HEK293 (cell line): ENCODE data around the gene PGAP6.

Source experiments
- HOXA7 ChIP-seq: sonication (generic); formaldehyde crosslinking; IDR thresholded peaks from 2 replicates; pipeline ENCODE4 v1.8.1; 2022; ENCODE audit warnings: missing genetic modification reagents, borderline replicate concordance
- HOXC10 ChIP-seq: sonication (generic); formaldehyde crosslinking; IDR thresholded peaks from 2 replicates; pipeline ENCODE4 v1.8.1; 2023; ENCODE audit warnings: mild to moderate bottlenecking, missing genetic modification reagents
- KLF10 ChIP-seq: fragments of 450-650 bp; IDR thresholded peaks from 2 replicates; pipeline ENCODE4 v1.5.1; 2018; ENCODE audit warnings: missing biosample characterization, mild to moderate bottlenecking, missing genetic modification characterization
- KLF16 ChIP-seq: fragments of 450-650 bp; formaldehyde crosslinking; IDR thresholded peaks from 2 replicates; pipeline ENCODE4 v1.5.1; 2017; ENCODE audit warnings: missing biosample characterization, missing genetic modification characterization
- KLF8 ChIP-seq: fragments of 450-650 bp; formaldehyde crosslinking; IDR thresholded peaks from 2 replicates; pipeline ENCODE4 v1.5.1; 2016; ENCODE audit warnings: missing biosample characterization, missing genetic modification characterization
- KLF9 ChIP-seq: fragments of 450-650 bp; formaldehyde crosslinking; IDR thresholded peaks from 2 replicates; pipeline ENCODE4 v1.5.1; 2016; ENCODE audit warnings: missing biosample characterization, missing genetic modification characterization, low read depth
- OSR2 ChIP-seq: fragments of 450-650 bp; formaldehyde crosslinking; IDR thresholded peaks from 2 replicates; pipeline ENCODE4 v1.5.1; 2016; ENCODE audit warnings: missing biosample characterization, missing genetic modification characterization
- SALL2 ChIP-seq: fragments of 450-650 bp; formaldehyde crosslinking; IDR thresholded peaks from 2 replicates; pipeline ENCODE4 v1.5.0; 2017; ENCODE audit warnings: missing biosample characterization, mild to moderate bottlenecking, missing genetic modification characterization, borderline replicate concordance
- ZBTB8A ChIP-seq: fragments of 450-650 bp; formaldehyde crosslinking; IDR thresholded peaks from 2 replicates; pipeline ENCODE4 v1.5.1; 2016; ENCODE audit warnings: missing biosample characterization, missing genetic modification characterization
- ZNF112 ChIP-seq: fragments of 450-650 bp; formaldehyde crosslinking; IDR thresholded peaks from 2 replicates; pipeline ENCODE4 v1.5.0; 2017; ENCODE audit warnings: missing biosample characterization, missing genetic modification characterization
- ZNF121 ChIP-seq: fragments of 450-650 bp; formaldehyde crosslinking; IDR thresholded peaks from 2 replicates; pipeline ENCODE4 v1.5.1; 2016; ENCODE audit warnings: missing biosample characterization, missing genetic modification characterization
- ZNF155 ChIP-seq: fragments of 450-650 bp; formaldehyde crosslinking; IDR thresholded peaks from 2 replicates; pipeline ENCODE4 v1.5.1; 2016; ENCODE audit warnings: missing biosample characterization, missing genetic modification characterization
- ZNF169 ChIP-seq: fragments of 450-650 bp; formaldehyde crosslinking; IDR thresholded peaks from 2 replicates; pipeline ENCODE4 v1.5.1; 2016; ENCODE audit warnings: missing biosample characterization, missing genetic modification characterization
- ZNF19 ChIP-seq: fragments of 450-650 bp; formaldehyde crosslinking; IDR thresholded peaks from 2 replicates; pipeline ENCODE4; 2016; ENCODE audit warnings: missing biosample characterization, missing genetic modification characterization, low read depth
- ZNF221 ChIP-seq: fragments of 450-650 bp; formaldehyde crosslinking; IDR thresholded peaks from 2 replicates; pipeline ENCODE4 v1.5.1; 2017; ENCODE audit warnings: missing biosample characterization, missing genetic modification characterization, borderline replicate concordance
- ZNF266 ChIP-seq: fragments of 450-650 bp; formaldehyde crosslinking; IDR thresholded peaks from 2 replicates; pipeline ENCODE4 v1.5.1; 2016; ENCODE audit warnings: missing biosample characterization, missing genetic modification characterization, low read depth
- ZNF302 ChIP-seq: fragments of 450-650 bp; formaldehyde crosslinking; IDR thresholded peaks from 2 replicates; pipeline ENCODE4 v1.5.1; 2016; ENCODE audit warnings: missing biosample characterization, missing genetic modification characterization, low read depth
- ZNF324 ChIP-seq: fragments of 450-650 bp; formaldehyde crosslinking; IDR thresholded peaks from 2 replicates; pipeline ENCODE4 v1.5.1; 2016; ENCODE audit warnings: missing biosample characterization, missing genetic modification characterization
- ZNF394 ChIP-seq: fragments of 450-650 bp; formaldehyde crosslinking; IDR thresholded peaks from 2 replicates; pipeline ENCODE4 v1.5.1; 2016; ENCODE audit warnings: missing biosample characterization, missing genetic modification characterization, mild to moderate bottlenecking, moderate library complexity, borderline replicate concordance
- ZNF521 ChIP-seq: fragments of 450-650 bp; formaldehyde crosslinking; IDR thresholded peaks from 2 replicates; pipeline ENCODE4 v1.5.1; 2017; ENCODE audit warnings: missing biosample characterization, mild to moderate bottlenecking, missing genetic modification characterization
- ZNF548 ChIP-seq: fragments of 450-650 bp; formaldehyde crosslinking; IDR thresholded peaks from 2 replicates; pipeline ENCODE4 v1.5.1; 2016; ENCODE audit warnings: missing biosample characterization, missing genetic modification characterization
- ZNF600 ChIP-seq: fragments of 450-650 bp; formaldehyde crosslinking; IDR thresholded peaks from 2 replicates; pipeline ENCODE4 v1.5.1; 2016; ENCODE audit warnings: missing biosample characterization, missing genetic modification characterization
- ZNF654 ChIP-seq: fragments of 450-650 bp; formaldehyde crosslinking; IDR thresholded peaks from 2 replicates; pipeline ENCODE4 v1.5.1; 2016; ENCODE audit warnings: low read depth, missing biosample characterization, missing genetic modification characterization
- ZNF658 ChIP-seq: fragments of 450-650 bp; formaldehyde crosslinking; IDR thresholded peaks from 2 replicates; pipeline ENCODE4; 2016; ENCODE audit warnings: missing biosample characterization, missing genetic modification characterization
- ZNF777 ChIP-seq: fragments of 450-650 bp; formaldehyde crosslinking; IDR thresholded peaks from 2 replicates; pipeline ENCODE4 v1.5.1; 2017; ENCODE audit warnings: missing biosample characterization, missing genetic modification characterization, borderline replicate concordance
- ZNF785 ChIP-seq: fragments of 450-650 bp; formaldehyde crosslinking; IDR thresholded peaks from 2 replicates; pipeline ENCODE4 v1.5.1; 2016; ENCODE audit warnings: missing biosample characterization, missing genetic modification characterization
- ZSCAN18 ChIP-seq: fragments of 450-650 bp; formaldehyde crosslinking; IDR thresholded peaks from 2 replicates; pipeline ENCODE4 v1.5.1; 2016; ENCODE audit warnings: missing biosample characterization, missing genetic modification characterization
- ZSCAN23 ChIP-seq: fragments of 450-650 bp; formaldehyde crosslinking; IDR thresholded peaks from 2 replicates; pipeline ENCODE4 v1.5.1; 2016; ENCODE audit warnings: missing biosample characterization, missing genetic modification characterization
- ZSCAN30 ChIP-seq: fragments of 450-650 bp; IDR thresholded peaks from 2 replicates; pipeline ENCODE4 v1.5.1; 2018; ENCODE audit warnings: missing biosample characterization, mild to moderate bottlenecking, missing genetic modification characterization, moderate library complexity
- ZXDB ChIP-seq: fragments of 450-650 bp; formaldehyde crosslinking; IDR thresholded peaks from 2 replicates; pipeline ENCODE4 v1.5.1; 2016; ENCODE audit warnings: missing biosample characterization, missing genetic modification characterization
- TF ChIP-seq, protein P1 (sequence below): fragments of 450-650 bp; formaldehyde crosslinking; IDR thresholded peaks from 2 replicates; pipeline ENCODE4 v1.5.1; 2016; ENCODE audit warnings: missing biosample characterization, missing genetic modification characterization
- TF ChIP-seq, protein P2 (sequence below): fragments of 450-650 bp; formaldehyde crosslinking; IDR thresholded peaks from 2 replicates; pipeline ENCODE4 v1.5.1; 2016; ENCODE audit warnings: missing biosample characterization, missing genetic modification characterization
- TF ChIP-seq, protein P3 (sequence below): fragments of 450-650 bp; formaldehyde crosslinking; IDR thresholded peaks from 2 replicates; pipeline ENCODE4; 2016; ENCODE audit warnings: missing biosample characterization, missing genetic modification characterization

PGAP6 gene

GRCh38 chr16:426115-426905 is 44.5 kb upstream of the PGAP6 start (continued):
- TF ChIP-seq KLF8 (tag by site-specific recombination): no peak
- TF ChIP-seq ZNF266: no peak
- no peak for TF ChIP-seq ZNF169 (tag by site-specific recombination)
- no peak for TF ChIP-seq ZNF155 (tag by site-specific recombination)
- no peak for TF ChIP-seq HOXA7 (CRISPR knock-in tag)
- no peak for TF ChIP-seq HOXC10 (CRISPR knock-in tag)
- TF ChIP-seq, protein P1, sequence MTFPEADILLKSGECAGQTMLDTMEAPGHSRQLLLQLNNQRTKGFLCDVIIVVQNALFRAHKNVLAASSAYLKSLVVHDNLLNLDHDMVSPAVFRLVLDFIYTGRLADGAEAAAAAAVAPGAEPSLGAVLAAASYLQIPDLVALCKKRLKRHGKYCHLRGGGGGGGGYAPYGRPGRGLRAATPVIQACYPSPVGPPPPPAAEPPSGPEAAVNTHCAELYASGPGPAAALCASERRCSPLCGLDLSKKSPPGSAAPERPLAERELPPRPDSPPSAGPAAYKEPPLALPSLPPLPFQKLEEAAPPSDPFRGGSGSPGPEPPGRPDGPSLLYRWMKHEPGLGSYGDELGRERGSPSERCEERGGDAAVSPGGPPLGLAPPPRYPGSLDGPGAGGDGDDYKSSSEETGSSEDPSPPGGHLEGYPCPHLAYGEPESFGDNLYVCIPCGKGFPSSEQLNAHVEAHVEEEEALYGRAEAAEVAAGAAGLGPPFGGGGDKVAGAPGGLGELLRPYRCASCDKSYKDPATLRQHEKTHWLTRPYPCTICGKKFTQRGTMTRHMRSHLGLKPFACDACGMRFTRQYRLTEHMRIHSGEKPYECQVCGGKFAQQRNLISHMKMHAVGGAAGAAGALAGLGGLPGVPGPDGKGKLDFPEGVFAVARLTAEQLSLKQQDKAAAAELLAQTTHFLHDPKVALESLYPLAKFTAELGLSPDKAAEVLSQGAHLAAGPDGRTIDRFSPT (tag by site-specific recombination): 0 out of 2 replicates have a peak, but pooled peaks have one; percentile 15
- TF ChIP-seq SALL2 (tag by site-specific recombination): no peak
- no peak for TF ChIP-seq ZNF221 (tag by site-specific recombination)
- peak; percentile 95 for TF ChIP-seq ZNF600 (tag by site-specific recombination)
- TF ChIP-seq ZNF324 (tag by site-specific recombination): no peak
- TF ChIP-seq ZNF19: no peak
- TF ChIP-seq ZSCAN30: no peak
- TF ChIP-seq KLF9 (tag by site-specific recombination): peak; percentile 44; the same call in 1 of the 2 replicates
- no peak for TF ChIP-seq ZNF394 (tag by site-specific recombination)
- no peak for TF ChIP-seq ZNF121
- no peak for TF ChIP-seq OSR2
- TF ChIP-seq ZSCAN23 (tag by site-specific recombination): no peak
- TF ChIP-seq ZNF654 (tag by site-specific recombination): no peak
- TF ChIP-seq, protein P2, sequence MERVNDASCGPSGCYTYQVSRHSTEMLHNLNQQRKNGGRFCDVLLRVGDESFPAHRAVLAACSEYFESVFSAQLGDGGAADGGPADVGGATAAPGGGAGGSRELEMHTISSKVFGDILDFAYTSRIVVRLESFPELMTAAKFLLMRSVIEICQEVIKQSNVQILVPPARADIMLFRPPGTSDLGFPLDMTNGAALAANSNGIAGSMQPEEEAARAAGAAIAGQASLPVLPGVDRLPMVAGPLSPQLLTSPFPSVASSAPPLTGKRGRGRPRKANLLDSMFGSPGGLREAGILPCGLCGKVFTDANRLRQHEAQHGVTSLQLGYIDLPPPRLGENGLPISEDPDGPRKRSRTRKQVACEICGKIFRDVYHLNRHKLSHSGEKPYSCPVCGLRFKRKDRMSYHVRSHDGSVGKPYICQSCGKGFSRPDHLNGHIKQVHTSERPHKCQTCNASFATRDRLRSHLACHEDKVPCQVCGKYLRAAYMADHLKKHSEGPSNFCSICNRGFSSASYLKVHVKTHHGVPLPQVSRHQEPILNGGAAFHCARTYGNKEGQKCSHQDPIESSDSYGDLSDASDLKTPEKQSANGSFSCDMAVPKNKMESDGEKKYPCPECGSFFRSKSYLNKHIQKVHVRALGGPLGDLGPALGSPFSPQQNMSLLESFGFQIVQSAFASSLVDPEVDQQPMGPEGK (tag by site-specific recombination): peak; percentile 34; the same call in 1 of the 2 replicates
- peak; percentile 78 for TF ChIP-seq ZBTB8A
- TF ChIP-seq ZNF112 (tag by site-specific recombination): no peak
- no peak for TF ChIP-seq ZSCAN18 (tag by site-specific recombination)
- peak; percentile 61 for TF ChIP-seq KLF16 (tag by site-specific recombination)
- TF ChIP-seq ZNF777 (tag by site-specific recombination): peak; percentile 75
- no peak for TF ChIP-seq ZNF785 (tag by site-specific recombination)
- TF ChIP-seq, protein P3, sequence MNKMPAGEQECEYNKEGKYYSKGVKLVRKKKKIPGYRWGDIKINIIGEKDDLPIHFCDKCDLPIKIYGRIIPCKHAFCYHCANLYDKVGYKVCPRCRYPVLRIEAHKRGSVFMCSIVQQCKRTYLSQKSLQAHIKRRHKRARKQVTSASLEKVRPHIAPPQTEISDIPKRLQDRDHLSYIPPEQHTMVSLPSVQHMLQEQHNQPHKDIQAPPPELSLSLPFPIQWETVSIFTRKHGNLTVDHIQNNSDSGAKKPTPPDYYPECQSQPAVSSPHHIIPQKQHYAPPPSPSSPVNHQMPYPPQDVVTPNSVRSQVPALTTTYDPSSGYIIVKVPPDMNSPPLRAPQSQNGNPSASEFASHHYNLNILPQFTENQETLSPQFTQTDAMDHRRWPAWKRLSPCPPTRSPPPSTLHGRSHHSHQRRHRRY (tag by site-specific recombination): peak; percentile 16; the same call in 1 of the 2 replicates
- no peak for TF ChIP-seq ZNF548 (tag by site-specific recombination)
- no peak for TF ChIP-seq ZNF658
- TF ChIP-seq ZNF521: no peak
- no peak for TF ChIP-seq ZNF302 (tag by site-specific recombination)
- TF ChIP-seq ZXDB (tag by site-specific recombination): peak; percentile 46; the same call in 1 of the 2 replicates
- TF ChIP-seq KLF10 (tag by site-specific recombination): no peak
